Measurements from ENCODE around the gene LIPA.
A peak's percentile ranks its signal among the peaks of the same experiment; 100 is the strongest.
"Not testable (repeated sequence)": the region's sequence is repeated elsewhere in the genome, so short reads cannot be mapped to it uniquely, and the experiment has no call there.

Gene LIPA

DNA sequence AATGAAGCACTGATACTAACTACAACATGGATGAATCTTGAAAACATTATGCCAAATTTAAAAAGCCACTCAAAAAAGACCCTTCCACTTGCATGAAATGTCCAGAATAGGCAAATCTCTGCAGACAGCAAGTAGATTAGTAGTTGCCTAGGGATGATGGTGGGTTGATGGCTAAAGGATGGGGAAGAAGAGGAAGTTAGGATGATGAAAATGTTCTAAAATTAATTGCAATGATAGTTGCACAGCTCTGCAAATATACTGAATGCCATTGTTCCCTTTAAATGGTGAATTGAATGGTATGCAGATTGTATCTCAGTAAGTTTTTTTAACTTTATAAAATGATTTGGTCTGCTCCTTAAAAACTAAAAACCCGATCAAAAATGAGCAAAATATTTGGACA, 7.3 kb upstream of the LIPA start:
- no peak for DNase-seq (ENCODE audit: insufficient read length, low spot score)
- FAIRE-seq = no peak
- TF ChIP-seq POLR2A (IDR thresholded peaks at IDR 0.05; ENCODE audit: low read depth, low read length) = no peak

DNA sequence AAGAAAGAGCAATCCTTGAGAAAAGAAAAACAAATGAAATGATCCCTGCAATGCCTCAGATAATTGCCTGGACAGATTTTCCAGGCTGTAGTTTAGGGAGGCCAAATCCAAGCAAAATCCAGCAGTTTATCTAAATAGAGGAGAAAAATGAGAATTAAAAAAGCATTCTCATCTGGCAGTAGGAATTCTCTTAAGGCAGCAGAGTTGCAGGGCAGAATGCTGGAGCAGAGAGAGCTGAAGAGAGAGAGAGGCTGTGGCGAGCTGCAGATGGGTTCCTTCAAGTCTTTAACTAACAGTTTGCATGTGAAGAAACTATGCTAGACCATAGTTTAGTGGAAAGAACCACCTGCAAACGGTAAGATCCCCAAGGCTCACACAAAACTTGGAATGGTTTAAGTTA, 6.0 kb upstream of the LIPA start:
- no peak for DNase-seq (ENCODE audit: insufficient read length, low spot score)
- FAIRE-seq = no peak
- TF ChIP-seq POLR2A (IDR thresholded peaks at IDR 0.05; ENCODE audit: low read depth, low read length) = no peak

DNA sequence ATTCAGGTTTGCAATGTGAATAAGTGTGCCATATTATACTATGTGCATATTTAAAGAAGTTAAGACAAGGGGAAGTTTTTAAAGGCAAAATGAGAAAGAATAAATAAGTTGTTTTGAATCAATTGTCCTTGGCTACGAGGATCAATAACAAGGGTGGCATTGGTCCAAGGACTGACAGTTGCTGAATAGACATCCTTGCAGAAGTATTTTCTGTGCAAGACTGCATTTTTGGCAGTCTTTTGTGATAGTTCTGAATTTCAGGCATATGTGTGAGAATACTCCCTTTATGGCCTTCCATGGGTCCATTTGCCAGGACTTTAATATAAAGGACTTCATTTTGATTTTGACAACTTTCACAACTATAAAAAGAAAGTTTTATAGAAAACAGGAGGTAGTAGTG, 5.4 kb upstream of the LIPA start:
- FAIRE-seq (no peak), DNase-seq (ENCODE audit: insufficient read length, low spot score) (no peak)
- no peak for TF ChIP-seq POLR2A (IDR thresholded peaks at IDR 0.05; ENCODE audit: low read depth, low read length)

DNA sequence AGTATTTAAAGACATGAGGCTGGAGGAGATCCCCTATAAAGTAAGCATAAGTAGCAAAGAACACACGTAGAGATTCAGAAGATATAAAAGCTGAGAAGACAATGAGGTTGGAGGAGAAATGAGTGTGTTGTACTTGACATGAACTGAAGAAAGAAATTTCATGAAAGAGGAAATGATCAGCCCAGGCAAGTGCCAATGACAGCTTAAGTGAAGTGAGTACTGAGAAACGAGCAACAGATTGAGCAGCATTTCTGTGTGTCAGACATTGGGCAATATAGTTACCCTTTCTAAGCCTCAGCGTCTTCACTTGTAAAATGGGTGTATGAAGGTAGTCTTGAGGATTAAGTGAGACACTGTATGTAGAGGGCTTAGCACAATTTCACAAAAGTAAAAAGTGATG, 4.8 kb upstream of the LIPA start:
- TF ChIP-seq POLR2A (IDR thresholded peaks at IDR 0.05; ENCODE audit: low read depth, low read length) = no peak
- FAIRE-seq = no peak
- DNase-seq (ENCODE audit: insufficient read length, low spot score) = no peak

DNA sequence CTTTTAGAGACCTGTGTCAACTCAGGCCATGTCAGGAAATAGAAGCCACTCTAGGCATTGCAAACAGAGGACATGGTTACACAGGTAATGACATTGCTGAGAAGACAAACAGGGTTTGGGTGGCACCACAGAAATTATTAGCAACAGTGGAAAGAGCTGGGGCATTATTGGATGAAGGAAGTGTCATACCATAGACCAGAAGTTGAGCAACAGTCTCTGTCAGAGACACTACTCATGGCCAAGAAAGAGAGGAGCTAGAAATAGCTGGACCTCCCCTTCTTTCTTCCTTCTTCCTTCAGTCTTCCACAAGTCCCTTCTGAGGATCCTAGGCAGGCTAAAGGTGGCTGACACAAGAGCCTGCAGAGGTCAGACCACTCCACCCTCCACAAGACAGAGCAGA, 4.2 kb upstream of the LIPA start:
- no peak for TF ChIP-seq POLR2A (IDR thresholded peaks at IDR 0.05; ENCODE audit: low read depth, low read length)
- FAIRE-seq (no peak), DNase-seq (ENCODE audit: insufficient read length, low spot score) (no peak)

DNA sequence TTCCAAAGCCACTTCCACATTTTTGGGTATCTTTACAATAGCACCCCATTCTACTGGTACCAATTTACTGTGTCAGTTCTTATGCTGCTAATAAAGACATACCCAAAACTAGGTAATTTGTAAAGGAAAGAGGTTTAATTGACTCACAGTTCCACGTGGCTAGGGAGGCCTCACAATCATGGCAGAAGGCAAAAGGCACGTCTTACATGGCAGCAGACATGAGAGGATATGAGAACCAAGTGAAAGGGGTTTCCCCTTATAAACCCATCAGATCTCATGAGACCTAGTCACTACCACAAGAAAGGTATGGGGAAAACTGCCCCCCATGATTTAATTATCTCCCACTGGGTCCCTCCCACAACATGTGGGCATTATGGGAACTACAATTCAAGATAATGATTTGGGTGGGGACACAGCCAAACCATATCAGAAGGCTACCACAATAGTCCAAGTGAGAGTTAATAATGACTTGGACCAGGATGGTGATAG, 3.6 kb upstream of the LIPA start:
- not testable (repeated sequence) for FAIRE-seq; DNase-seq (ENCODE audit: insufficient read length, low spot score)

DNA sequence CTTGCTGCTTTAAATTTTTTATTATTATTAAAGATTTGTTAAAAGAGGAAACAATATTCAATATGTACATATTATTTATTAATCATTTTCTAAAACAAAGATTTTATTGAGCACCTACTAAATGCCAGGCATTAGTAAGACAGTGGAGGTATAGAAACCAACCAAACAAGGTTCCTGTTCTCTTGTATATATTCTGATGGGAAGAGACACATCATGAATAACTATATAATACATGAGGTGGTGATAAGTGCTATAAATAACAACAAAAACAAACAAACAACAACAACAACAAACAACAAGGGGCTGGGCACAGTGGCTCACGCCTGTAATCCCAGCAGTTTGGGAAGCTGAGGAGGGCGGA, 630 bp upstream of the LIPA start:
- TF ChIP-seq POLR2A (IDR thresholded peaks at IDR 0.05; ENCODE audit: low read depth, low read length) = no peak
- no peak for FAIRE-seq
- no peak for DNase-seq (ENCODE audit: insufficient read length, low spot score)

DNA sequence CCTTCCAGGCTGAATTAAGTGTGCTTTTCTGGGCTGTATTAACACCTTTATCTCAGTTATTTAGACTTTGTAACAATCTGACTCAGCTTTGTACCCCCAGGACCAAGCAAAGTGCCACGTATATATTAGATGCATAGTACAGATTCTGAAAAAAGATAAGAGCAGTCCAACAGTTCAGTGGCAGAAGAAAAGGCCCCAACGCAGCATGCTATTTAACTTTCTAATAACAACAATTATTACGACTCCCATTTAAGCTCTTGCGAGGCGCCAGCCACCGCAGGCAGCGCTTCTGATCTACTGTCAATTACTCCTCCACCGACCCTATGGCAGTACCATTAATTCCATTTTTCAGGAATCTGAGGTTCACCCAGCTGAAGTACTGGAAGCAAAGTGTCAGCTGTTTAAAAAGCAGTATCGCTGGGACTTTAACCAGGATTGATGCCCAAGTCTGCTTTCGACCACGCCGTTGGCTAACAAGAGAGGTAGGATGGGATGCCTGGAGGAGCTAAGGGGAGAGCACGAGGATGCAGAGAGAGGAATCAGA, 638 bp downstream of the LIPA start:
- DNase-seq (ENCODE audit: insufficient read length, low spot score) (no peak), FAIRE-seq (peak; percentile 69)
- TF ChIP-seq POLR2A (IDR thresholded peaks at IDR 0.05; ENCODE audit: low read depth, low read length) = no peak

DNA sequence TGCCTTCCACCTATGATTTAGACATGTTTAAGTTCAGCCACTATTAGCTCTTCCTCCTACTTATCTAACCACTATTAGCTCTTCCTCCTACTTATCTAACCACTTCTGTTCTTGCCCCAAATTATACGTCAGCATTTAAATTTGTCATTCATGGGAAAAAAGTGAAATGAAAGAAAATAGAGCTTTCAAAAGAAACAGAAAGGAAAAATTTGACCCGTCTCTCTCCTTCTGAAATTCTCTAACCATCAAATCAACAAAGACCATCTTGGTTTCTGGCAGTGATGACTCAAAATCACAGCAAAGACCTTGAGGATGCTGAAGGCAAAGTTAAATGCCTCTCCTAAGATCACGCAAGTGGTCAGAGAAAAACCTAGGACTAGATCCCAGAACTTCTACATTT, 2.6 kb downstream of the LIPA start:
- DNase-seq (ENCODE audit: insufficient read length, low spot score) = no peak
- TF ChIP-seq POLR2A (IDR thresholded peaks at IDR 0.05; ENCODE audit: low read depth, low read length) = no peak
- FAIRE-seq = peak; percentile 38

DNA sequence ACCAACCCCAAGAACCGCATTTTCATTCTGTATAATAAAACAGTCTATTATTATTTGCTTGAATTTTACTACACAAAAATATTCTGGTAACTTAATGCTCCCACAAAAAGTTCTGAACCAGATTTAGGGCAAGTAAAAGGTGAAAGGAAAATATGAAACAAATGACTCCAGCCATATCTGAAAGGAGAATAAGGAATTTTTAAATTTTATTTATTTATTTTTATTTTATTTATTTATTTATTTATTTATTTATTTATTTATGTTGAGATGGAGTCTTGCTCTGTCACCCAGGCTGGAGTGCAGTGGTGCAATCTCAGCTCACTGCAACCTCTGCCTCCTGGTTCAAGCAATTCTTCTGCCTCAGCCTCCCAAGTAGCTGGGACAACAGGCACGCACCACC, 4.0 kb downstream of the LIPA start:
- DNase-seq (ENCODE audit: insufficient read length, low spot score); FAIRE-seq: not testable (repeated sequence)

DNA sequence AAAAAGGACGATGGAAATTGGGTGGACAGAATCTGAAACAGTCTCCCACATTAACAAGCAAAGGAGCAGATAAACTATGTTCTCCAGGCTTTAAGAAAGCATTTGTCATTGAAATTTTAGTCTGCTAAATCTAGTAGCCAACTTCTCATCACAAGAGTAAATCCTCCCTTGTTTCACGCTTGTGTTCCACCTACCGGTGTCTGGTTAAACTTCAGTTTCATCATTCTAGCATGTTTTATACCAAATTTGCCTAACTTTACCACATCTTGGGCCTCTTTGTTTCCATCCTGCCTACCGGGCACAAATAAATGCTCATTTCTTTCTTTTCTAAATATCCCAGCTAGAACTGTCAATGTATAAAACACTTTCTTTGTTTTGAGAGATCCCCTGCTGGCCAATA, 5.8 kb downstream of the LIPA start:
- no peak for TF ChIP-seq POLR2A (IDR thresholded peaks at IDR 0.05; ENCODE audit: low read depth, low read length)
- FAIRE-seq (peak; percentile 71), DNase-seq (ENCODE audit: insufficient read length, low spot score) (no peak)

DNA sequence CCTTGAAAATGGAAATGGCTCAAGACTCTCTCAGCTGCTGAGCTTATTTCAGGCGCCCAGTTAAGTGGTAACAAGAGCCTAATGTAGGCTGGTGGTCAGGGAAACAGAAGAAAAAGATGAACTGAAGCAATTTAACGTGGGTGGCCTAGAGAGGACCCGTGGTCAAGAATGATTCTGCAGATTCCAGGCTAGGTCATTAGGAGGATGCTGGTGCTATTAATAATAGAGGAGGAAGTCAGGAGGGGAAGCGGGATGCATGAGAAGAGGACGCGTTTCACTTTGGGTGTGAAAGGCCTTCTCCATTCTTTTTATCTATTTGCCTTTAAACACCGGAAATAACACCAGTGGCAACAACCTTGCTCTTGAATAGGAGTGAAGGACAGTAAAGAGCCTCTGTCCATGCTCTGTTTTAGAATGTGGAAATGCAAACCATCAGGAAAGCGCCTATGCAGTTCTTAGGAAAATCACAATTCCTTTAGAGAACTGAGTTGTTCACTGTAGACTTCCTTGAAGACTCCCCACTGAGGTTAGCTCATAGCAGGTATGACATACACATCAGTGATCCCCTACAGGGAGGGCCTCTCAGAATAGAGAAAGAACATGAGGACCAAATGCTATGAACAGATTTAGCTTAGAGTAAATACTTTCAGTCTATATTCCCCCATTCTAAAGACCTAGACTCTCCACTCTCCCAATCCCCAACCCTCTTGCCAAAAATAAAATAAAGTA, 8.6 kb downstream of the LIPA start:
- FAIRE-seq = no peak
- no peak for DNase-seq (ENCODE audit: insufficient read length, low spot score)
- no peak for TF ChIP-seq POLR2A (IDR thresholded peaks at IDR 0.05; ENCODE audit: low read depth, low read length)

DNA sequence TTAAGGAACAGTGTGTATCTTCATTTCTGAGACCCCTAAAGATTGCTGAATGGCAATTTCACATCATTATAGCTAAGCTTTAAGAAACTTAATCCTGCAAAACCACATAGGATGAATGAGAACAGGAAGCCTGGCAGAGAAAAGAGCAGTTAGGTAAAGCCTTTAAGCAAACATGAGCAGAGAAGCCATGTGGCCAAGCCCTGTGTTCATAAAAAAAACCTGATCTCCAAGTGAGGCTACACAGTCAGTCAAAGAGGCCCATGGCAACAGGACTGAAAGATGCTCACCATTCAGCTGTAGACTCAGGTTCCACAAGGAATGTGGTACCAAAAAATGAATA, 9.3 kb downstream of the LIPA start:
- TF ChIP-seq POLR2A (IDR thresholded peaks at IDR 0.05; ENCODE audit: low read depth, low read length) = no peak
- DNase-seq (ENCODE audit: insufficient read length, low spot score) (no peak), FAIRE-seq (peak; percentile 33)

DNA sequence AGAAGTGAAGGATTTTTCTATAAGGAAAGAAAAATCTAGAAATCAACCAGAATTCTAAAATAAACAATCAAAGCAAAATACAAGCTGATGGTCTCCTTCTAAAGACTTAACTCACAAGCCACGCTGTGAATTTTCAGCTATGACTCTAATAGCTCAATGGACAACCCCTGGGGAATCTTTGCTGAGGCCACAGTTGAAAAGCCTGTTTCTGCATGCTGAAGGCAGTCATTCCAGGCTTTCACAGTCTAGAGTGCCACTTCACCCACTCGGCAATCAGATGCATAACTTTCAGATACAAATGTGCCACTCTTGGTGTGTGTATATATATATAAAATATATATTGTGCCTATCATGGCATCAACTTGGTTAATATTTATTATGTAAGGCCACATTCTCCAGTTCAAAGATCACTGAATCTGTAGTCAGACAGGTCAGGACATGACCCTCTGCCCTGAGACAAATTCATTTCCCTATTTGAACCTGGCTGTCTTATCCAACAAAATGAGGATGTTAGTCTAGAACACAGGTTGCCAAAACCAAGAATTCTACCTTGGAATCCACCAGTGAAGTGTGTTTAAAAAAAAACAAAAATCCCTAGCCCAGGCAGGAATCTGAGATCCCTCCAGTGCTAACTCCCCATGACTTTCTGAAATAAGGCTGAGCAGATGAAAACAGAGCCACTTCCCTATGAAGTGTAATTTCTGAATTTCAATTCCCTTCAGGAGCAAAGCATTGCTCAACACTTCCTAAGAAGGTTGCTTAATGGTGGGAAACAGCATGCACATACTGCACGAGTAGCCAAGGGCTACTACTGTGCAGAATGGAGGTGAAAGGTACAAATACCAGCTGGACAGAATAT, 9.9 kb downstream of the LIPA start:
- no peak for TF ChIP-seq POLR2A (IDR thresholded peaks at IDR 0.05; ENCODE audit: low read depth, low read length)
- FAIRE-seq (peak; percentile 57), DNase-seq (ENCODE audit: insufficient read length, low spot score) (no peak)

DNA sequence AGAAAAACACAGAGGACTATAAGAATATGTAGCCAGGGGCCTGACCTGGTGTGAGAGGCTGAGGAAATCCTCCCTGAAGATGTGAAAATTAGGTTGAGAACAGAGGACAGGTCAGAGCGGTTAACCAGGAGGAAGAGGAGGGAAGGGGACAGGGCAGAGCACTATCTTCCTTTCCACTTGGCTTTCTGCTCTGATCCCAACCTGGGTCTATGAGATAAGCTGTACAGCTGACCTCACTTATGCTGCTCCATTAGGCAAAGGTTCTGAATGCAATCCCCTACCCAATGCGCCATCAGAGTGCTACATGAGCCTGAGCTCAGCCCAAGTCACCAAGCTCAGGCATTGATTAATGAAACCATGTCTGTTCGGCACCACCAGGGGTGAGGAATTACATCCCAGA, 10.5 kb downstream of the LIPA start:
- DNase-seq (ENCODE audit: insufficient read length, low spot score) = no peak
- no peak for FAIRE-seq
- no peak for TF ChIP-seq POLR2A (IDR thresholded peaks at IDR 0.05; ENCODE audit: low read depth, low read length)

All from H54 (cell line).